Fibroblast of villous mesenchyme (primary cell): Measurements from ENCODE around the gene ZC3H10. TPM values are rescaled to one million over a fixed set of nuclear protein-coding genes. Genes with fewer than 3 reads are reported as not detected.

Source experiments
- DNase-seq: peaks from one replicate; pipeline ENCODE4 v3.0.0-alpha.2; 2010; ENCODE audit warnings: low read depth
- H3K4me3 ChIP-seq: 2 replicates; pipeline ENCODE4 v1.5.1; 2011; ENCODE audit warnings: low read depth, mild to moderate bottlenecking, low read length
- CTCF ChIP-seq: IDR thresholded peaks from 2 replicates; pipeline ENCODE4 v1.5.1; 2012; ENCODE audit warnings: low read depth, mild to moderate bottlenecking, low read length; ENCODE audit not compliant: insufficient read depth
- total RNA-seq: library from RNA; depleted of rRNA; stranded (reverse); fragments of >200 nt; gene quantifications from 2 replicates; pipeline ENCODE4 v1.2.3, GENCODE V29; 2012

The ZC3H10 gene
- total RNA-seq, 1 donor: 4.3 TPM

GRCh38 chr12:56163533-56164344 is 45.7 kb downstream of the ZC3H10 start:
- no peak overlapping the region for H3K4me3 ChIP-seq
- DNase-seq: no peak
- TF ChIP-seq CTCF: no peak

- DNase-seq: no peak
- H3K4me3 ChIP-seq: no peak overlapping the region
- TF ChIP-seq CTCF: no peak
These were observed 46.3 kb downstream of the ZC3H10 start for GRCh38 chr12:56164345-56164729.

- H3K4me3 ChIP-seq: no peak overlapping the region
- DNase-seq: no peak
These were observed 47.3 kb downstream of the ZC3H10 start for GRCh38 chr12:56165369-56165768.

GRCh38 chr12:56169229-56169759 is 51.2 kb downstream of the ZC3H10 start:
- no peak overlapping the region for H3K4me3 ChIP-seq
- TF ChIP-seq CTCF: no peak
- DNase-seq: no peak

More at GRCh38 chr12:56165369-56165768, 47.3 kb downstream of the ZC3H10 start:
- TF ChIP-seq CTCF: no peak

- no peak for TF ChIP-seq CTCF
- no peak overlapping the region for H3K4me3 ChIP-seq
These were observed 54.8 kb downstream of the ZC3H10 start for GRCh38 chr12:56172839-56173238.

More at GRCh38 chr12:56172839-56173238, 54.8 kb downstream of the ZC3H10 start:
- DNase-seq: no peak

Other genes starting within 250 kb of the ZC3H10 start
- gene PYM1, start 190.4 kb upstream of the ZC3H10 start, total RNA-seq: 32.2 and 32.8 TPM in 2 replicates
- gene DGKA, start 187.1 kb upstream of the ZC3H10 start, total RNA-seq: 34.8 and 45.8 TPM in 2 replicates
- gene PMEL, start 152.2 kb upstream of the ZC3H10 start, total RNA-seq: 1.3 TPM in 2 replicates
- gene CDK2, start 151.4 kb upstream of the ZC3H10 start, total RNA-seq: 32.2 and 51.4 TPM in 2 replicates
- 70.9 and 111 TPM in 2 replicates for gene RAB5B, start 144.2 kb upstream of the ZC3H10 start, total RNA-seq
- gene SUOX, start 121.0 kb upstream of the ZC3H10 start, total RNA-seq: 13.5 and 17.3 TPM in 2 replicates
- 1.3 and 3.5 TPM in 2 replicates for gene IKZF4, start 97.2 kb upstream of the ZC3H10 start, total RNA-seq
- gene RPS26, start 76.3 kb upstream of the ZC3H10 start, total RNA-seq: 197 and 313 TPM in 2 replicates
- gene ERBB3, start 38.1 kb upstream of the ZC3H10 start, total RNA-seq: 0.32 and 1.7 TPM in 2 replicates
- 119 and 158 TPM in 2 replicates for gene PA2G4, start 13.7 kb upstream of the ZC3H10 start, total RNA-seq
- 1,700 and 3,242 TPM in 2 replicates for gene RPL41, start 1.6 kb upstream of the ZC3H10 start, total RNA-seq
- 300 and 327 TPM in 2 replicates for gene ESYT1, start 10.0 kb downstream of the ZC3H10 start, total RNA-seq
- gene MYL6B, start 34.3 kb downstream of the ZC3H10 start, total RNA-seq: 68.2 and 70.9 TPM in 2 replicates
- gene MYL6, start 40.1 kb downstream of the ZC3H10 start, total RNA-seq: 2,015 and 2,412 TPM in 2 replicates
- 44.8 and 67.8 TPM in 2 replicates for gene SMARCC2, start 71.2 kb downstream of the ZC3H10 start, total RNA-seq
- gene RNF41, start 103.7 kb downstream of the ZC3H10 start, total RNA-seq: 112 and 131 TPM in 2 replicates
- 23.3 and 28.0 TPM in 2 replicates for gene NABP2, start 106.1 kb downstream of the ZC3H10 start, total RNA-seq
- gene SLC39A5, start 111.8 kb downstream of the ZC3H10 start, total RNA-seq: not detected in 2 replicates
- 22.2 and 25.9 TPM in 2 replicates for gene ANKRD52, start 140.1 kb downstream of the ZC3H10 start, total RNA-seq
- gene COQ10A, start 148.7 kb downstream of the ZC3H10 start, total RNA-seq: 9.0 and 12.5 TPM in 2 replicates
- gene CS, start 182.1 kb downstream of the ZC3H10 start, total RNA-seq: 150 and 153 TPM in 2 replicates
- 94.7 and 113 TPM in 2 replicates for gene CNPY2, start 197.7 kb downstream of the ZC3H10 start, total RNA-seq
- 13.0 and 14.8 TPM in 2 replicates for gene PAN2, start 215.7 kb downstream of the ZC3H10 start, total RNA-seq
- gene IL23A, start 220.6 kb downstream of the ZC3H10 start, total RNA-seq: 0.32 TPM in 1 of 2 replicates, not detected in the other
- 232 and 296 TPM in 2 replicates for gene STAT2, start 241.8 kb downstream of the ZC3H10 start, total RNA-seq
- not detected in 2 replicates for gene APOF, start 244.6 kb downstream of the ZC3H10 start, total RNA-seq